SK-N-SH treated with all-trans-retinoic acid at 6 μM for 48 hours (cell line): Measurements from ENCODE around the gene APIP.

ENCODE experiments used
- ATAC-seq: fragments of 200-7000 bp; cut with Tn5 transposase; 3 replicates; pipeline ENCODE4 v1.9.1; 2020; ENCODE audit warnings: mild to moderate bottlenecking, moderate library complexity
- ARNTL ChIP-seq: fragments of 450-650 bp; formaldehyde crosslinking; IDR thresholded peaks from 2 replicates; pipeline ENCODE4 v1.5.0; 2020; ENCODE audit warnings: low read depth, mild to moderate bottlenecking, moderate library complexity, borderline replicate concordance
- BACH2 ChIP-seq: fragments of 250-450 bp; sonication (Bioruptor Pico); IDR thresholded peaks from 2 replicates; pipeline ENCODE4 v1.9.0; 2021; ENCODE audit warnings: mild to moderate bottlenecking, borderline replicate concordance
- CREB5 ChIP-seq: fragments of 250-450 bp; sonication (Bioruptor Pico); IDR thresholded peaks from 2 replicates; pipeline ENCODE4 v1.5.1; 2020; ENCODE audit warnings: low read depth, mild to moderate bottlenecking, moderate library complexity
- CSRNP3 ChIP-seq: fragments of 250-450 bp; sonication (Bioruptor Pico); IDR thresholded peaks from 2 replicates; pipeline ENCODE4 v1.5.1; 2021; ENCODE audit warnings: mild to moderate bottlenecking, moderate library complexity
- ESRRG ChIP-seq: fragments of 250-450 bp; sonication (Bioruptor Pico); IDR thresholded peaks from 2 replicates; pipeline ENCODE4 v1.6.1; 2021; ENCODE audit warnings: mild to moderate bottlenecking
- GLIS3 ChIP-seq: fragments of 250-450 bp; sonication (Bioruptor Pico); IDR thresholded peaks from 2 replicates; pipeline ENCODE4 v1.5.0; 2020; ENCODE audit warnings: mild to moderate bottlenecking, moderate library complexity
- ISL1 ChIP-seq: fragments of 250-450 bp; sonication (Bioruptor Pico); IDR thresholded peaks from 2 replicates; pipeline ENCODE4 v2.1.2; 2022; ENCODE audit warnings: mild to moderate bottlenecking, moderate library complexity
- POU6F1 ChIP-seq: fragments of 250-450 bp; sonication (Bioruptor Pico); IDR thresholded peaks from 2 replicates; pipeline ENCODE4 v1.8.0; 2021; ENCODE audit warnings: low read depth, mild to moderate bottlenecking, moderate library complexity, borderline replicate concordance
- PPARA ChIP-seq: fragments of 250-450 bp; sonication (Bioruptor Pico); IDR thresholded peaks from 2 replicates; pipeline ENCODE4 v1.5.0; 2020; ENCODE audit warnings: mild to moderate bottlenecking, borderline replicate concordance
- RARB ChIP-seq: fragments of 250-450 bp; sonication (Bioruptor Pico); IDR thresholded peaks from 2 replicates; pipeline ENCODE4 v1.8.0; 2021; ENCODE audit warnings: mild to moderate bottlenecking, moderate library complexity
- SNAI2 ChIP-seq: fragments of 250-450 bp; sonication (Bioruptor Pico); IDR thresholded peaks from 2 replicates; pipeline ENCODE4 v1.5.0; 2020; ENCODE audit warnings: mild to moderate bottlenecking, moderate library complexity
- TCF4 ChIP-seq: fragments of 250-450 bp; sonication (Bioruptor Pico); IDR thresholded peaks from 2 replicates; pipeline ENCODE4 v1.8.0; 2021; ENCODE audit warnings: mild to moderate bottlenecking, moderate library complexity, borderline replicate concordance
- TOX ChIP-seq: fragments of 250-450 bp; sonication (Bioruptor Pico); IDR thresholded peaks from 2 replicates; pipeline ENCODE4 v1.8.0; 2021; ENCODE audit warnings: mild to moderate bottlenecking, moderate library complexity, borderline replicate concordance
- ZFP3 ChIP-seq: fragments of 250-450 bp; sonication (Bioruptor Pico); IDR thresholded peaks from 2 replicates; pipeline ENCODE4 v1.5.0; 2020; ENCODE audit warnings: mild to moderate bottlenecking, moderate library complexity
- ZFP30 ChIP-seq: fragments of 450-650 bp; formaldehyde crosslinking; IDR thresholded peaks from 2 replicates; pipeline ENCODE4 v1.5.0; 2022; ENCODE audit warnings: mild to moderate bottlenecking, moderate library complexity
- ZNF565 ChIP-seq: fragments of 450-650 bp; formaldehyde crosslinking; conservative IDR thresholded peaks from 2 replicates; pipeline ENCODE4 v1.5.0; 2020; ENCODE audit warnings: low read depth, mild to moderate bottlenecking, moderate library complexity
- ZNF70 ChIP-seq: fragments of 450-650 bp; formaldehyde crosslinking; IDR thresholded peaks from 2 replicates; pipeline ENCODE4 v1.5.0; 2020; ENCODE audit warnings: mild to moderate bottlenecking, moderate library complexity
- ZNF8 ChIP-seq: fragments of 450-650 bp; formaldehyde crosslinking; IDR thresholded peaks from 2 replicates; pipeline ENCODE4 v1.5.0; 2020; ENCODE audit warnings: mild to moderate bottlenecking, moderate library complexity
- TF ChIP-seq, protein P1 (sequence below): fragments of 250-450 bp; sonication (Bioruptor Pico); IDR thresholded peaks from 2 replicates; pipeline ENCODE4 v1.5.0; 2020; ENCODE audit warnings: mild to moderate bottlenecking, moderate library complexity
- TF ChIP-seq, protein P2 (sequence below): fragments of 250-450 bp; sonication (Bioruptor Pico); IDR thresholded peaks from 2 replicates; pipeline ENCODE4 v1.8.0; 2020; ENCODE audit warnings: mild to moderate bottlenecking, moderate library complexity, borderline replicate concordance

Gene APIP

DNA sequence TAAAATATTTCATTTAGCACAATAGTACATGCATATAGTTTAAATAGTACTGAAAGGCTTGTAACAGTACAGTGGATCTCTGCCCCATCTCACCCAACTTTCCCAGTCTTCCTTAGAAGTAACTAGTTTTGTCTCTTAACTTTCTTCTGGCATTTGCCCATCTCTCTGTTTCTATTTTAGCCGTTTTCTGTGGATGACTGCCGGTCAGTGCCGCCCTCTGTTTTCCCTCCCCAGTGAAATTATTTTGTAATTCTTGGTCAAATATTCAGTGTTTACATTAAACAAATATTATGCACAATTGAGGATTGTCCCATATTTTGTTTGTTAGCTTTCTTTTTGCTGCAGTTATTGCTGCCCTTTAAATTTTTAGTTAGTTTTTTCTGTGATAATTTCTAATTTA lies 8.5 kb upstream of the APIP start:
- ATAC-seq, result no peak
- TF ChIP-seq ZFP30 (CRISPR knock-in tag), result no peak
- no peak for TF ChIP-seq TCF4 (CRISPR knock-in tag)
- no peak for TF ChIP-seq ZFP3 (CRISPR knock-in tag)
- no peak for TF ChIP-seq ZNF8
- TF ChIP-seq, protein P1, sequence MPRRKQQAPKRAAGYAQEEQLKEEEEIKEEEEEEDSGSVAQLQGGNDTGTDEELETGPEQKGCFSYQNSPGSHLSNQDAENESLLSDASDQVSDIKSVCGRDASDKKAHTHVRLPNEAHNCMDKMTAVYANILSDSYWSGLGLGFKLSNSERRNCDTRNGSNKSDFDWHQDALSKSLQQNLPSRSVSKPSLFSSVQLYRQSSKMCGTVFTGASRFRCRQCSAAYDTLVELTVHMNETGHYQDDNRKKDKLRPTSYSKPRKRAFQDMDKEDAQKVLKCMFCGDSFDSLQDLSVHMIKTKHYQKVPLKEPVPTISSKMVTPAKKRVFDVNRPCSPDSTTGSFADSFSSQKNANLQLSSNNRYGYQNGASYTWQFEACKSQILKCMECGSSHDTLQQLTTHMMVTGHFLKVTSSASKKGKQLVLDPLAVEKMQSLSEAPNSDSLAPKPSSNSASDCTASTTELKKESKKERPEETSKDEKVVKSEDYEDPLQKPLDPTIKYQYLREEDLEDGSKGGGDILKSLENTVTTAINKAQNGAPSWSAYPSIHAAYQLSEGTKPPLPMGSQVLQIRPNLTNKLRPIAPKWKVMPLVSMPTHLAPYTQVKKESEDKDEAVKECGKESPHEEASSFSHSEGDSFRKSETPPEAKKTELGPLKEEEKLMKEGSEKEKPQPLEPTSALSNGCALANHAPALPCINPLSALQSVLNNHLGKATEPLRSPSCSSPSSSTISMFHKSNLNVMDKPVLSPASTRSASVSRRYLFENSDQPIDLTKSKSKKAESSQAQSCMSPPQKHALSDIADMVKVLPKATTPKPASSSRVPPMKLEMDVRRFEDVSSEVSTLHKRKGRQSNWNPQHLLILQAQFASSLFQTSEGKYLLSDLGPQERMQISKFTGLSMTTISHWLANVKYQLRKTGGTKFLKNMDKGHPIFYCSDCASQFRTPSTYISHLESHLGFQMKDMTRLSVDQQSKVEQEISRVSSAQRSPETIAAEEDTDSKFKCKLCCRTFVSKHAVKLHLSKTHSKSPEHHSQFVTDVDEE (CRISPR knock-in tag), result no peak
- no peak for TF ChIP-seq RARB (CRISPR knock-in tag)
- no peak for TF ChIP-seq GLIS3
- TF ChIP-seq POU6F1, result no peak
- TF ChIP-seq ISL1 (CRISPR knock-in tag), result no peak
- no peak for TF ChIP-seq CREB5 (CRISPR knock-in tag)
- TF ChIP-seq CSRNP3, result no peak
- no peak for TF ChIP-seq ARNTL (CRISPR knock-in tag)
- TF ChIP-seq, protein P2, sequence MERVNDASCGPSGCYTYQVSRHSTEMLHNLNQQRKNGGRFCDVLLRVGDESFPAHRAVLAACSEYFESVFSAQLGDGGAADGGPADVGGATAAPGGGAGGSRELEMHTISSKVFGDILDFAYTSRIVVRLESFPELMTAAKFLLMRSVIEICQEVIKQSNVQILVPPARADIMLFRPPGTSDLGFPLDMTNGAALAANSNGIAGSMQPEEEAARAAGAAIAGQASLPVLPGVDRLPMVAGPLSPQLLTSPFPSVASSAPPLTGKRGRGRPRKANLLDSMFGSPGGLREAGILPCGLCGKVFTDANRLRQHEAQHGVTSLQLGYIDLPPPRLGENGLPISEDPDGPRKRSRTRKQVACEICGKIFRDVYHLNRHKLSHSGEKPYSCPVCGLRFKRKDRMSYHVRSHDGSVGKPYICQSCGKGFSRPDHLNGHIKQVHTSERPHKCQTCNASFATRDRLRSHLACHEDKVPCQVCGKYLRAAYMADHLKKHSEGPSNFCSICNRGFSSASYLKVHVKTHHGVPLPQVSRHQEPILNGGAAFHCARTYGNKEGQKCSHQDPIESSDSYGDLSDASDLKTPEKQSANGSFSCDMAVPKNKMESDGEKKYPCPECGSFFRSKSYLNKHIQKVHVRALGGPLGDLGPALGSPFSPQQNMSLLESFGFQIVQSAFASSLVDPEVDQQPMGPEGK (CRISPR knock-in tag), result no peak
- no peak for TF ChIP-seq SNAI2
- no peak for TF ChIP-seq PPARA
- no peak for TF ChIP-seq ESRRG (CRISPR knock-in tag)
- no peak for TF ChIP-seq BACH2 (CRISPR knock-in tag)
- TF ChIP-seq ZNF565, result no peak
- no peak for TF ChIP-seq ZNF70 (CRISPR knock-in tag)
- TF ChIP-seq TOX (CRISPR knock-in tag), result no peak

DNA sequence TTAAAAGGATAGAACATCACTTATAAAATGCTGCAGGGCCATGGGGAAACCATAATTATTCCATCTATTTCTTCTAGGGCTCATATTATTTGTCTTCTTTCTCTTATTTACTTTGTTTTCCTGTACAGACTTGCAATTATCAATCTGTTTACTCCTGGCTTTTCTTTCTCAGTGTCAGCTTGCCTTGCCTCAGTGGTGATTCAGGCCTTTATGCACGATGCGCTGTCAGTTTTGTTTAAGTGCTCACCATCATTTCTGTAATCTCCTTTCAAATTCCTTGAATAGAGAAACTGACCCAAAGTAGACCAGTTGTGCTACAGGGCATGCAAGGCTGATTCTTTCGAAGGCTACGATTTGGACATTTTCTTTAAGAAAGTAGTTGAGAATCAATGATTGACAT lies 5.0 kb upstream of the APIP start:
- no peak for TF ChIP-seq ZNF8
- TF ChIP-seq, protein P2 (CRISPR knock-in tag), result no peak
- no peak for TF ChIP-seq ZNF565
- no peak for TF ChIP-seq ZNF70 (CRISPR knock-in tag)
- no peak for TF ChIP-seq ESRRG (CRISPR knock-in tag)
- TF ChIP-seq ZFP30 (CRISPR knock-in tag), result no peak
- TF ChIP-seq TCF4 (CRISPR knock-in tag), result no peak
- TF ChIP-seq ZFP3 (CRISPR knock-in tag), result no peak
- ATAC-seq, result no peak
